H9 (cell line): ENCODE data around the gene BBS2. TPM values are rescaled to one million over a fixed set of nuclear protein-coding genes. Genes with fewer than 3 reads are reported as not detected.

ENCODE experiments used
- DNase-seq: peaks from one replicate; pipeline ENCODE4 v3.0.0-alpha.2; 2017
- H2AFZ ChIP-seq: one replicate; pipeline ENCODE4 v1.6.1; 2013; ENCODE audit warnings: mild to moderate bottlenecking, low read length, control low read depth, moderate library complexity
- H2AK5ac ChIP-seq: 2 replicates; pipeline ENCODE4 v1.6.1; 2013; ENCODE audit warnings: low read length, control low read depth, mixed read lengths; ENCODE audit not compliant: insufficient read length
- H2BK120ac ChIP-seq: one replicate; pipeline ENCODE4 v1.6.1; 2013; ENCODE audit warnings: low read depth, mild to moderate bottlenecking, low read length, control low read depth, inconsistent platforms; ENCODE audit not compliant: poor library complexity, severe bottlenecking
- H2BK12ac ChIP-seq: 2 replicates; pipeline ENCODE4 v1.6.1; 2013; ENCODE audit warnings: low read length, control low read depth, mixed read lengths, low read depth; ENCODE audit not compliant: insufficient read length
- H2BK15ac ChIP-seq: 2 replicates; pipeline ENCODE4 v1.6.1; 2013; ENCODE audit warnings: low read depth, low read length, control low read depth
- H2BK20ac ChIP-seq: one replicate; pipeline ENCODE4 v1.6.1; 2013; ENCODE audit warnings: low read depth, mild to moderate bottlenecking, low read length, control low read depth, inconsistent platforms; ENCODE audit not compliant: poor library complexity, severe bottlenecking
- H2BK5ac ChIP-seq: 2 replicates; pipeline ENCODE4 v1.6.1; 2013; ENCODE audit warnings: low read length, control low read depth, mixed read lengths; ENCODE audit not compliant: insufficient read length
- H3K14ac ChIP-seq: 2 replicates; pipeline ENCODE4 v1.6.1; 2013; ENCODE audit warnings: low read length, control low read depth; ENCODE audit not compliant: insufficient read depth
- H3K18ac ChIP-seq: 2 replicates; pipeline ENCODE4 v1.6.1; 2013; ENCODE audit warnings: low read depth, mild to moderate bottlenecking, mixed read lengths, low read length, control low read depth; ENCODE audit not compliant: insufficient read length
- H3K23ac ChIP-seq: 2 replicates; pipeline ENCODE4 v1.6.1; 2013; ENCODE audit warnings: low read length, control low read depth, mixed read lengths, low read depth; ENCODE audit not compliant: insufficient read length
- H3K23me2 ChIP-seq: 2 replicates; pipeline ENCODE4 v1.6.1; 2013; ENCODE audit warnings: low read depth, mild to moderate bottlenecking, mixed read lengths, low read length, control low read depth; ENCODE audit not compliant: insufficient read length, poor library complexity, severe bottlenecking
- H3K27ac ChIP-seq: 2 replicates; pipeline ENCODE4 v1.5.1; 2013; ENCODE audit warnings: low read length, control low read depth, mixed read lengths, low read depth; ENCODE audit not compliant: insufficient read length
- H3K27me3 ChIP-seq: 2 replicates; pipeline ENCODE4 v1.6.1; 2013; ENCODE audit warnings: low read length, control low read depth, inconsistent platforms; ENCODE audit not compliant: insufficient read depth
- H3K4ac ChIP-seq: 2 replicates; pipeline ENCODE4 v1.6.1; 2013; ENCODE audit warnings: low read depth, mild to moderate bottlenecking, control low read depth, inconsistent platforms, low read length, moderate library complexity
- H3K4me1 ChIP-seq: 2 replicates; pipeline ENCODE4 v1.6.1; 2013; ENCODE audit warnings: low read length, control low read depth, inconsistent platforms; ENCODE audit not compliant: insufficient read depth
- H3K4me2 ChIP-seq: 2 replicates; pipeline ENCODE4 v1.6.1; 2013; ENCODE audit warnings: low read length, control low read depth, mixed read lengths; ENCODE audit not compliant: insufficient read length, insufficient read depth
- H3K56ac ChIP-seq: 2 replicates; pipeline ENCODE4 v1.6.1; 2013; ENCODE audit warnings: low read depth, mild to moderate bottlenecking, mixed read lengths, low read length, control low read depth; ENCODE audit not compliant: insufficient read length
- H3K79me1 ChIP-seq: 2 replicates; pipeline ENCODE4 v1.6.1; 2013; ENCODE audit warnings: low read depth, mild to moderate bottlenecking, moderate library complexity, low read length, control low read depth, inconsistent platforms; ENCODE audit not compliant: insufficient read depth, poor library complexity, severe bottlenecking
- H3K79me2 ChIP-seq: 2 replicates; pipeline ENCODE4 v1.6.1; 2013; ENCODE audit warnings: low read length, control low read depth, inconsistent platforms; ENCODE audit not compliant: insufficient read depth
- H3K9ac ChIP-seq: 2 replicates; pipeline ENCODE4 v1.6.1; 2013; ENCODE audit warnings: low read length, control low read depth, mixed read lengths; ENCODE audit not compliant: insufficient read length; ENCODE audit errors: extremely low read depth
- H3K9me3 ChIP-seq: one replicate; pipeline ENCODE4 v1.6.1; 2013; ENCODE audit warnings: low read depth, low read length, inconsistent platforms; ENCODE audit not compliant: control insufficient read depth
- H3T11ph ChIP-seq: one replicate; pipeline ENCODE4 v1.6.1; 2013; ENCODE audit warnings: mild to moderate bottlenecking, low read length, control low read depth, inconsistent platforms
- H4K20me1 ChIP-seq: one replicate; pipeline ENCODE4 v1.6.1; 2013; ENCODE audit not compliant: control insufficient read depth, insufficient read length, insufficient read depth
- H4K5ac ChIP-seq: 2 replicates; pipeline ENCODE4 v1.6.1; 2013; ENCODE audit warnings: low read depth, mild to moderate bottlenecking, mixed read lengths, low read length, control low read depth; ENCODE audit not compliant: insufficient read length
- H4K8ac ChIP-seq: replicated peaks from 2 replicates; pipeline ENCODE4 v1.6.1; 2013; ENCODE audit warnings: low read length, control low read depth, mixed read lengths, low read depth; ENCODE audit not compliant: insufficient read length
- H4K91ac ChIP-seq: 2 replicates; pipeline ENCODE4 v1.6.1; 2013; ENCODE audit warnings: low read depth, mild to moderate bottlenecking, moderate library complexity, mixed read lengths, low read length, control low read depth; ENCODE audit not compliant: insufficient read length
- H3K27ac Mint-ChIP-seq, 3 experiments: 2 replicates in 2 of 3; 3 replicates in 1 of 3; pipeline ENCODE4 v1.8.0; 2020 to 2021; ENCODE audit warnings: mixed read lengths in 3 of 3, mild to moderate bottlenecking in 1 of 3, moderate library complexity in 1 of 3
- H3K27me3 Mint-ChIP-seq: 2 replicates; pipeline ENCODE4 v1.8.0; 2021; ENCODE audit warnings: low read depth, mild to moderate bottlenecking, moderate library complexity, mixed read lengths
- H3K36me3 Mint-ChIP-seq, 3 experiments: 2 replicates in 2 of 3; 3 replicates in 1 of 3; pipeline ENCODE4 v1.8.0; 2020 to 2021; ENCODE audit warnings: low read depth in 3 of 3, mixed read lengths in 3 of 3; ENCODE audit not compliant: insufficient read depth in 1 of 3
- H3K4me1 Mint-ChIP-seq, 2 experiments: 2 replicates each; pipeline ENCODE4 v1.8.0; 2020; ENCODE audit warnings: mixed read lengths in 2 of 2
- H3K4me3 Mint-ChIP-seq, 2 experiments: 2 replicates in 1 of 2; 3 replicates in 1 of 2; pipeline ENCODE4 v1.8.0; 2020 to 2021; ENCODE audit warnings: mild to moderate bottlenecking in 2 of 2, mixed read lengths in 2 of 2, moderate library complexity in 1 of 2
- H3K9me3 Mint-ChIP-seq, 2 experiments: 2 replicates in 1 of 2; 3 replicates in 1 of 2; pipeline ENCODE4 v1.8.0; 2020; ENCODE audit warnings: mild to moderate bottlenecking in 2 of 2, mixed read lengths in 2 of 2, moderate library complexity in 1 of 2
- WGBS: extraction: QIAGEN DNeasy Blood & Tissue Kit; methylation state at CpG from one replicate; pipeline ENCODE4 v1.1.7; 2013; ENCODE audit warnings: missing lambda C conversion rate, low lambda C conversion rate, mixed read lengths; ENCODE audit not compliant: insufficient read length; ENCODE audit errors: extremely low coverage; 5-methylcytosine and 5-hydroxymethylcytosine counted together
- total RNA-seq: library from RNA; stranded (reverse); gene quantifications from 2 replicates; pipeline ENCODE4 v1.2.1, GENCODE V29; 2021
- TF ChIP-seq, protein P1 (sequence below): fragments of 200-600 bp; sonication (generic); conservative IDR thresholded peaks from 3 replicates; pipeline ENCODE4 v1.8.0; 2021; ENCODE audit warnings: antibody characterized with exemption, mild to moderate bottlenecking

The BBS2 gene
- total RNA-seq, 1 experiment from 2014 or later, result 13.1 TPM

- H4K8ac ChIP-seq, result peak overlapping the region; percentile 35
Measured at GRCh38 chr16:56451753-56452689, 67.8 kb downstream of the BBS2 start.

More at GRCh38 chr16:56451753-56452689, 67.8 kb downstream of the BBS2 start:
- Histone ChIP-seq H3T11ph (no peak overlapping the region), H2BK12ac (no peak overlapping the region), H3K14ac (peak overlapping the region; percentile 74; the same call in 1 of the 2 replicates), H2BK15ac (no peak overlapping the region), H3K9me3 (no peaks in the 10 kb centered on the region), H3K27ac (no peak overlapping the region), H2BK20ac (no peak overlapping the region), H2BK120ac (no peak overlapping the region), H4K91ac (no peak overlapping the region), H3K4me1 (peaks cover 5% of the 10 kb centered on the region; the same call in 1 of the 2 replicates), H2AK5ac (no peak overlapping the region), H3K23ac (no peak overlapping the region), H3K9ac (peak overlapping the region; percentile 73), H3K79me1 (peaks cover 6% of the 10 kb centered on the region), H3K27me3 (no peaks in the 10 kb centered on the region), H4K5ac (no peak overlapping the region), H2AFZ (no peak overlapping the region), H3K23me2 (peaks cover 14% of the 10 kb centered on the region), H3K18ac (no peak overlapping the region), H3K79me2 (peaks cover 34% of the 10 kb centered on the region), H4K20me1 (no peaks in the 10 kb centered on the region), H3K56ac (no peak overlapping the region), H3K4ac (no peak overlapping the region), H3K4me2 (peak overlapping the region; percentile 84), H2BK5ac (no peak overlapping the region)
- H3K27ac Mint-ChIP-seq, result peak overlapping the region; percentile 94 to 99 (median 97)
- peak overlapping the region; percentile 96 to 99 for H3K4me3 Mint-ChIP-seq
- TF ChIP-seq, protein P1, sequence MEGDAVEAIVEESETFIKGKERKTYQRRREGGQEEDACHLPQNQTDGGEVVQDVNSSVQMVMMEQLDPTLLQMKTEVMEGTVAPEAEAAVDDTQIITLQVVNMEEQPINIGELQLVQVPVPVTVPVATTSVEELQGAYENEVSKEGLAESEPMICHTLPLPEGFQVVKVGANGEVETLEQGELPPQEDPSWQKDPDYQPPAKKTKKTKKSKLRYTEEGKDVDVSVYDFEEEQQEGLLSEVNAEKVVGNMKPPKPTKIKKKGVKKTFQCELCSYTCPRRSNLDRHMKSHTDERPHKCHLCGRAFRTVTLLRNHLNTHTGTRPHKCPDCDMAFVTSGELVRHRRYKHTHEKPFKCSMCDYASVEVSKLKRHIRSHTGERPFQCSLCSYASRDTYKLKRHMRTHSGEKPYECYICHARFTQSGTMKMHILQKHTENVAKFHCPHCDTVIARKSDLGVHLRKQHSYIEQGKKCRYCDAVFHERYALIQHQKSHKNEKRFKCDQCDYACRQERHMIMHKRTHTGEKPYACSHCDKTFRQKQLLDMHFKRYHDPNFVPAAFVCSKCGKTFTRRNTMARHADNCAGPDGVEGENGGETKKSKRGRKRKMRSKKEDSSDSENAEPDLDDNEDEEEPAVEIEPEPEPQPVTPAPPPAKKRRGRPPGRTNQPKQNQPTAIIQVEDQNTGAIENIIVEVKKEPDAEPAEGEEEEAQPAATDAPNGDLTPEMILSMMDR, result no peak
- peak; percentile 28 for DNase-seq
- peaks cover 17 to 23% of the 10 kb centered on the region in 2 experiments for H3K4me1 Mint-ChIP-seq
- no peaks in the 10 kb centered on the region for H3K27me3 Mint-ChIP-seq
- no peaks in the 10 kb centered on the region; a peak in 1 of 5 replicates for H3K9me3 Mint-ChIP-seq
- peaks cover 25 to 46% (median 45%) of the 10 kb centered on the region in 3 experiments for H3K36me3 Mint-ChIP-seq
- WGBS, result no CpG with 5 or more reads among the region's 31 CpGs
